ENCODE data around the gene PANK2. TPM values are rescaled to one million over a fixed set of nuclear protein-coding genes. Genes with fewer than 3 reads are reported as not detected.

PANK2 gene
- total RNA-seq, 4 donors from 2014 or later = 22.9 to 48.7 (median 38.2) TPM

DNA sequence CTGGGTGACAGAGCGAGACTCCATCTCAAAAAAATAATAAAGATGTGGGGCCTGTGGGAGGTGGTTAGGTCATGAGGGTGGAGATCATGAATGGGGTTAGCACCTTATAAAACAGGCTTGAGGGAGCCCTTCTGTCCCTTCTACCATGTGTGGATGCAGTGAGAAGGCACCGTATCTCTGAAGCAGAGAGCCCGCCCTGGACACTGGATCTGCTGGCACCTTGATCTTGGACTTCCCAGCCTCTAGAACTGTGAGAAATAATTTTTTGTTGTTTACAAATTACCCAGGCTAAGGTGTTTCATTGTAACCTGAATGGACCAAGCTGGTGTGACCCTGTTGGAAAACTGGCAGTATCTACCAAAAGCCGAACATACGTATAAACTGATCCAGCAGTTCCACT, 15.7 kb upstream of the PANK2 start:
- no peak overlapping the region for H3K27ac ChIP-seq
- intact Hi-C loops (cut with DNase I; ENCODE audit: low total_unique reads) (no loop called here), in situ Hi-C loops (cut with MboI; ENCODE audit: low pct_ligation_motif_present in 1 of 4, low pct_unique_long_range_greater_than_20kb in 1 of 4, low sequenced_read_pairs in 3 of 4) (no loop called here)
- 96 to 98% methylated on average over 3 to 5 of the region's 5 CpGs for WGBS, 2 donors (ENCODE audit: low coverage in 1 of 2)
- TF ChIP-seq POLR2A (IDR thresholded peaks at IDR 0.05) (no peak), POLR2AphosphoS5 (IDR thresholded peaks at IDR 0.05) (no peak), EP300 (IDR thresholded peaks at IDR 0.05; ENCODE audit: low read depth) (no peak)
- TF ChIP-seq, protein P1, sequence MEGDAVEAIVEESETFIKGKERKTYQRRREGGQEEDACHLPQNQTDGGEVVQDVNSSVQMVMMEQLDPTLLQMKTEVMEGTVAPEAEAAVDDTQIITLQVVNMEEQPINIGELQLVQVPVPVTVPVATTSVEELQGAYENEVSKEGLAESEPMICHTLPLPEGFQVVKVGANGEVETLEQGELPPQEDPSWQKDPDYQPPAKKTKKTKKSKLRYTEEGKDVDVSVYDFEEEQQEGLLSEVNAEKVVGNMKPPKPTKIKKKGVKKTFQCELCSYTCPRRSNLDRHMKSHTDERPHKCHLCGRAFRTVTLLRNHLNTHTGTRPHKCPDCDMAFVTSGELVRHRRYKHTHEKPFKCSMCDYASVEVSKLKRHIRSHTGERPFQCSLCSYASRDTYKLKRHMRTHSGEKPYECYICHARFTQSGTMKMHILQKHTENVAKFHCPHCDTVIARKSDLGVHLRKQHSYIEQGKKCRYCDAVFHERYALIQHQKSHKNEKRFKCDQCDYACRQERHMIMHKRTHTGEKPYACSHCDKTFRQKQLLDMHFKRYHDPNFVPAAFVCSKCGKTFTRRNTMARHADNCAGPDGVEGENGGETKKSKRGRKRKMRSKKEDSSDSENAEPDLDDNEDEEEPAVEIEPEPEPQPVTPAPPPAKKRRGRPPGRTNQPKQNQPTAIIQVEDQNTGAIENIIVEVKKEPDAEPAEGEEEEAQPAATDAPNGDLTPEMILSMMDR (IDR thresholded peaks at IDR 0.05) = no peak
- no peaks in the 10 kb centered on the region for H3K27me3 ChIP-seq
- H3K36me3 ChIP-seq = peaks cover 0 to 6% (median 0%) of the 10 kb centered on the region in 4 donors
- no peaks in the 10 kb centered on the region for H3K9me3 ChIP-seq
- H3K4me1 ChIP-seq = peaks cover 0 to 7% (median 1%) of the 10 kb centered on the region in 4 donors
- no peak overlapping the region for H3K4me3 ChIP-seq
- no peak for DNase-seq

DNA sequence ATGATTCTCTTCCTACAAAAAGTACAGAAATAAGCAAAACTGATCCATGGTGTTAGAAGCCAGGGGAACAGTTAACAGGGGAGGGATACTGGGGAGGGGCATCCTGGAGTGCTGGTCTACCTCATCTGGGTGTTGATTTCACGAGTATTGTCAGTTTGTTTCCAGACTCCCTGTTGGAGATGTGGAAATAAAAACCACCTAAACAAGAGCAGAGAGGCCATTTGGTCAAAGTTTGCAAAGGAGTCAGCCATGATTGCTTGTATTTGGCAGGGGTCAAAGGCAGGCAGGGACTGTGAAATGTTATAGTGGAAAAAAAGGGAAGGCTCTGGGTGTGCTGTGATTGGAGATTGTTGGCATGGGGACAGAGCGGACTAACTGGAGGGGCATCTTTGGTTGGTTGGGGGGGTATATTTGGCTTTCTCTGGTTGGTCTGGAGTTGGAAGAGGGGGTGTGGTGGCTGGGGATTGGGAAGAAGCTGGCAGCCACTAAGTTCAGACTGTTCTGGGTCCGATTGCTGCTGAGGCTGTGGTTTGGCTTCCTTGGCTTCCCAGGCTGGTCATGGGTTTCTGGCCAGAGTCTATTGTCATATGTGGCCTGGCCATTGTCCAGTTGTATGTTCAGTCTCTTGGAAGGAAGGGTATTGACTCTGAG, 14.9 kb upstream of the PANK2 start:
- no peak overlapping the region for H3K27ac ChIP-seq
- H3K4me3 ChIP-seq = no peak overlapping the region
- intact Hi-C loops (cut with DNase I; ENCODE audit: low total_unique reads) (no loop called here), in situ Hi-C loops (cut with MboI; ENCODE audit: low pct_ligation_motif_present in 1 of 4, low pct_unique_long_range_greater_than_20kb in 1 of 4, low sequenced_read_pairs in 3 of 4) (no loop called here)
- no peaks in the 10 kb centered on the region for H3K9me3 ChIP-seq
- H3K27me3 ChIP-seq = no peaks in the 10 kb centered on the region
- TF ChIP-seq POLR2A (IDR thresholded peaks at IDR 0.05) (peak; percentile 7), EP300 (IDR thresholded peaks at IDR 0.05; ENCODE audit: low read depth) (no peak)
- no peak for DNase-seq
- peaks cover 0 to 7% (median 1%) of the 10 kb centered on the region in 4 donors for H3K4me1 ChIP-seq
- H3K36me3 ChIP-seq = peaks cover 0 to 6% (median 0%) of the 10 kb centered on the region in 4 donors
- WGBS, 2 donors (ENCODE audit: low coverage in 1 of 2) = 83 to 85% methylated on average over 1 to 3 of the region's 3 CpGs

DNA sequence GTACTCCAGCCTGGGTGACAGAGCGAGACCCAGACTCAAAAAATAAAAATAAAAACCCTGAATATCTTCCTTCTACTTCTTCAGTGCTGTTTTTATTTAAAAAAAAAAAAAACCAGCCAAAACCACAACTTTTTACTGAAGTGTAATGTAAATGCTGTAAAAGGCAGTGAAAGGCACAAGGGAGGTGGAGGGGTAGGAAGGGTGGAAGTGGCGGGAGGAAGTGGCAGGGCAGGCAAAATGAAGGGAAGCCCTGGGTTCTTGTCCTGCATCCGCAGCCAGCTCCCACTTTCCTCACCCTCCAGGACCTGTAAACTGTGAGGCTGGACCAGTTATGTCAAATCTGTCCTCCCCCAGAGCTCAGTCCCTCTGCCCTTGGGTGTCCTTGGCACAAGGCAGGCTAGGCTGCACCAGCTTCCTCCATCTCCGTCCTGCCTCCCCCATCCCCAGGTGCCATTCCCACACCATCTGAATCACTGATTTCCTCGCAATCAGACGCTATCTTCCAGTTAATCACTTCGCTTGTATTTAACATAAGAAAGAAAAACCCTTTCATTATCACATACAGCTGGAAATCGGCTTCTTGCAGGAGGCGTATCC, 13.7 kb upstream of the PANK2 start:
- no peak for TF ChIP-seq POLR2AphosphoS5 (IDR thresholded peaks at IDR 0.05)
- TF ChIP-seq, protein P1 (IDR thresholded peaks at IDR 0.05) = no peak
- 86 to 89% methylated on average over 7 to 9 of the region's 9 CpGs for WGBS, 2 donors (ENCODE audit: low coverage in 1 of 2)
- Histone ChIP-seq H3K4me3 (no peak overlapping the region), H3K27me3 (no peaks in the 10 kb centered on the region), H3K36me3 (peaks cover 0 to 6% (median 0%) of the 10 kb centered on the region in 4 donors), H3K9me3 (no peaks in the 10 kb centered on the region), H3K4me1 (peaks cover 0 to 3% (median 0%) of the 10 kb centered on the region in 4 donors), H3K27ac (no peak overlapping the region)
- DNase-seq = no peak
- in situ Hi-C loops (cut with MboI; ENCODE audit: low pct_ligation_motif_present in 1 of 4, low pct_unique_long_range_greater_than_20kb in 1 of 4, low sequenced_read_pairs in 3 of 4) = loop anchor here in 2 of 4 donors (25.0 kb wide), 1 partner anchor 212 kb away; no protein-coding TSS in a partner anchor
- intact Hi-C loops (cut with DNase I; ENCODE audit: low total_unique reads) = no loop called here

GRCh38 chr20:3876000-3876399, 13.2 kb upstream of the PANK2 start:
- Histone ChIP-seq H3K27ac (no peak overlapping the region), H3K9me3 (no peaks in the 10 kb centered on the region), H3K4me3 (no peak overlapping the region), H3K4me1 (peaks cover 0 to 3% (median 0%) of the 10 kb centered on the region in 4 donors), H3K27me3 (no peaks in the 10 kb centered on the region), H3K36me3 (peaks cover 0 to 6% (median 0%) of the 10 kb centered on the region in 4 donors)
- intact Hi-C loops (cut with DNase I; ENCODE audit: low total_unique reads) (no loop called here), in situ Hi-C loops (cut with MboI; ENCODE audit: low pct_ligation_motif_present in 1 of 4, low pct_unique_long_range_greater_than_20kb in 1 of 4, low sequenced_read_pairs in 3 of 4) (loop anchor here in 2 of 4 donors (25.0 kb wide), 1 partner anchor 211 kb away; no protein-coding TSS in a partner anchor)
- 70% methylated on average over 1 of the region's 1 CpG; no CpG with 5 or more reads in 1 of the 2 donors for WGBS, 2 donors (ENCODE audit: low coverage in 1 of 2)
- DNase-seq = no peak
- no peak for TF ChIP-seq POLR2A (IDR thresholded peaks at IDR 0.05)
- no peak for TF ChIP-seq POLR2AphosphoS5 (IDR thresholded peaks at IDR 0.05)
- TF ChIP-seq, protein P1 (IDR thresholded peaks at IDR 0.05) = no peak
- no peak for TF ChIP-seq EP300 (IDR thresholded peaks at IDR 0.05; ENCODE audit: low read depth)

Measured in transverse colon (tissue), 4 donors.